HEK293T (cell line): ENCODE data around the gene NSUN2.

ENCODE experiments used
- FOXA1 ChIP-seq: fragments of 450-650 bp; IDR thresholded peaks from 2 replicates; pipeline ENCODE4 v1.6.1; 2016; ENCODE audit warnings: mild to moderate bottlenecking
- HDGF ChIP-seq: fragments of 450-650 bp; IDR thresholded peaks from 2 replicates; pipeline ENCODE4 v1.6.1; 2017; ENCODE audit warnings: antibody characterized with exemption, borderline replicate concordance
- L3MBTL2 ChIP-seq: fragments of 450-650 bp; conservative IDR thresholded peaks from 2 replicates; pipeline ENCODE4 v1.6.1; 2016; ENCODE audit warnings: mild to moderate bottlenecking
- NFRKB ChIP-seq: fragments of 450-650 bp; IDR thresholded peaks from 2 replicates; pipeline ENCODE4 v1.6.1; 2016; ENCODE audit warnings: mild to moderate bottlenecking, moderate library complexity
- PKNOX1 ChIP-seq: fragments of 450-650 bp; IDR thresholded peaks from 2 replicates; pipeline ENCODE4 v1.6.1; 2016
- SP1 ChIP-seq: fragments of 450-650 bp; IDR thresholded peaks from 2 replicates; pipeline ENCODE4 v1.6.1; 2017
- SUZ12 ChIP-seq: fragments of 450-650 bp; IDR thresholded peaks from 2 replicates; pipeline ENCODE4 v1.6.1; 2016; ENCODE audit warnings: mild to moderate bottlenecking
- TARDBP ChIP-seq: fragments of 450-650 bp; IDR thresholded peaks from 2 replicates; pipeline ENCODE4 v1.6.1; 2016

DNA sequence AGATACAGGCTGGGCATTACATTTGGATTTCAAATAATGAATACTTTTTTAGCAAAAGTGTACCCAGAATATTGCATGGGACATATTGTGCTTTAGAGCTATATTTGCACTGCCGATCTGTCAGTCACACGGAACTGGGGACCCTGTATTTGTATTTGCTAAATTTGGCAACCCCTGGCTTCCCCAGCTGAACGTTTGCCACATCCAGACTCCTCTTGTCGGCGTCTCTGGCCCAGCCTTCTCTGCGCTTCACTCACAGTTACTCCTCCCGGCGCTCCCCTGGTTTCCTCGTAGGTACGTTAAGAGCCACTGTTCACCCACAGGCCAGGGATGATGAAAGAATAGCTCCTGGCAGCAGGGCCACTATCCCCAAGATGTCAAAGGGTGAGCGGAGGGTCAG is 58.7 kb downstream of the NSUN2 start:
- TF ChIP-seq PKNOX1, result no peak
- no peak for TF ChIP-seq SP1
- TF ChIP-seq FOXA1, result no peak
- no peak for TF ChIP-seq SUZ12
- TF ChIP-seq HDGF, result no peak
- TF ChIP-seq L3MBTL2, result no peak
- no peak for TF ChIP-seq NFRKB
- no peak for TF ChIP-seq TARDBP
